ENCODE data around the gene MSI2.

MSI2 gene

DNA sequence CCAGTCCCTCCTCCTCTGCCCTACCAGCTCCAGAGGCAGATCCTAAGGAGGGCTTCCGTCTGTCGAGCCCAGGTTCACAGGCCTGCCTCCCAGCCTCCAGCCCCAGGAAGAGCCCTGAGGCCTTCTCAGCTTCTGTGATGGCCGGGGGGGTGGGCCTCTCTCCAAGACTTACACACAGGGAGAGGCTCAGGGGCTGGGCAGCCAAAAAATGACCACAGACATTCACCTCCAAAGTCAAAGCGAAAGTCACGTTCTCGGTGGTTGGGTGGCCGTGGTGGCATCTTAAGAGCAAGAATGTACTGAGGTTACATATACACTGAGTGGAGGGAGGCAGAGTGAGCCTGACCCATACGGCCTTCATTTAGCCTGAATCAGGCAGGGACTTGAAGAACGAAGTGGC lies 369.6 kb downstream of the MSI2 start:
- H3K27ac ChIP-seq, result no peak overlapping the region
- TF ChIP-seq, protein P1, sequence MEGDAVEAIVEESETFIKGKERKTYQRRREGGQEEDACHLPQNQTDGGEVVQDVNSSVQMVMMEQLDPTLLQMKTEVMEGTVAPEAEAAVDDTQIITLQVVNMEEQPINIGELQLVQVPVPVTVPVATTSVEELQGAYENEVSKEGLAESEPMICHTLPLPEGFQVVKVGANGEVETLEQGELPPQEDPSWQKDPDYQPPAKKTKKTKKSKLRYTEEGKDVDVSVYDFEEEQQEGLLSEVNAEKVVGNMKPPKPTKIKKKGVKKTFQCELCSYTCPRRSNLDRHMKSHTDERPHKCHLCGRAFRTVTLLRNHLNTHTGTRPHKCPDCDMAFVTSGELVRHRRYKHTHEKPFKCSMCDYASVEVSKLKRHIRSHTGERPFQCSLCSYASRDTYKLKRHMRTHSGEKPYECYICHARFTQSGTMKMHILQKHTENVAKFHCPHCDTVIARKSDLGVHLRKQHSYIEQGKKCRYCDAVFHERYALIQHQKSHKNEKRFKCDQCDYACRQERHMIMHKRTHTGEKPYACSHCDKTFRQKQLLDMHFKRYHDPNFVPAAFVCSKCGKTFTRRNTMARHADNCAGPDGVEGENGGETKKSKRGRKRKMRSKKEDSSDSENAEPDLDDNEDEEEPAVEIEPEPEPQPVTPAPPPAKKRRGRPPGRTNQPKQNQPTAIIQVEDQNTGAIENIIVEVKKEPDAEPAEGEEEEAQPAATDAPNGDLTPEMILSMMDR (conservative IDR thresholded peaks at IDR 0.05), result no peak

DNA sequence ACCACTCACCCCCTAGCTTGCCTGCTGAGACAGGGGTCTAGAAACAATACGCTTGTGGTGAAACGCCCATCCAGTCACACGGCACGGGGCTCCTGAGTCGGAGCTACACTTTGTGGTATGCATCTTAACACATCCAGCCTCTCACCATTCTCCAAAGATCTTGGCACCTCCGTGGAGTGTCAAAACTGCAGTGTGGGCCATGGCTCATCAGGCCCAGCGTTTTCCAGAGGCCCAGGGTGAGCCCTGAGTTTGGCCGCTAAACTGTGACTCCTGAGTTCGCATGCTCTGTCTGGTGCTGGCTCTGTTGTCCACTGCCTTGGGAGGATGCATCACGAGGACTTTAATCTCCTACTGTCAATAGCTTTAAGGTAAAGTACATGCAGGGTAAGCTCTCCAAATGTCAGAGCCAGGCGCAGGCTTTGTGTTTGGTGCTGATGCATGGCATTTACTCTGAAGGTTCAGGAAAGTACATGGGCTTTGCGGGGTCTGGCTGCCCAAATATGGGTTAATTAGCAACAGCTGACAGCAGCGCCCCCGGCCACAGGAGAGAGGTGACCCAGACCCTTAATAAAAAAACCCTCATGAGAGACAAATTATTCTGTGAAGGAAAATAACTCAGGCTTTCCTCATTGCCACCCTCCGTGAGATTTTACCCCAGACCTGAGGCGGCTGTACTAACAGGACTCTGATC lies 370.3 kb downstream of the MSI2 start:
- TF ChIP-seq, protein P1 (conservative IDR thresholded peaks at IDR 0.05), result no peak
- H3K27ac ChIP-seq, result no peak overlapping the region

DNA sequence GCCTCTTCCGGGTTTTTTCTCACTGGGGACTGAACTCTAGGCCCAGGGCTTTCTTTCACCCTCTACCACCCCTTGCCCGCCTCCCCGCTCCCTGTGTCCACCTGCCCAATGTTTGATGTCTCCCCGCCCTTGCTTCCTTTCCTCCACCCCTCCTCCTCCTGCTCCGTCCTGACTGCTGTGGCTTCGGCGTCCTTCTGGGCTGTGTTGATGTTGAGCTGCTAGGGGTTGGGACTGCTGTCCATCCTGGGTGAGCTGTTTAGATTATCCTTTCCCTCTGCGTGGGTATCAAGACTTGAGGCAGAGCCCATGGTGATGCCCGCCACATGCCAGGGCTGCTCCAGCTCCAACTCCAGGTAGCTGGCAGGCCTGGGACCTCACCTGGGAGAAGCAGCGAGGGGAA lies 371.3 kb downstream of the MSI2 start:
- no peak overlapping the region for H3K27ac ChIP-seq
- TF ChIP-seq, protein P1 (conservative IDR thresholded peaks at IDR 0.05), result no peak

DNA sequence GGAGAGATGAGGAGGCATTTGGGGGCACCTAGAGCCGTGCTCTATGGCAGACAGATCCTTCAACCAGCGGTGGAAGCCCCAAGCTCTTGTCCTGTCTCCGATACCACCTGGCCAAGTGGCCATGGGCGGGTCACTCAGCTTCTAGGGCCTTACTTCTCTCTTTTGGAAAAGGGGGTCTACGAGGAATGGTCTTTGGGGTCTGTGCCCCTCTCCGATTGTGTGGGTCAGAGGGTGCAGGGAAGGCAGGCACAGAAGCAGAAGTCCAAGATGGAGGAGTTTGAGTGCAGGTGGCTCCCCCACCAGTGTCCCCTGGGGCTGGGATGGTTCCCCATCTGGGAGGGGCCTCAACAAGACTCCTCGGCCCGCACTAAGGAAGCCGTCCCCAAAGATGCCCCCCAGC lies 372.1 kb downstream of the MSI2 start:
- TF ChIP-seq, protein P1 (conservative IDR thresholded peaks at IDR 0.05), result no peak
- no peak overlapping the region for H3K27ac ChIP-seq

DNA sequence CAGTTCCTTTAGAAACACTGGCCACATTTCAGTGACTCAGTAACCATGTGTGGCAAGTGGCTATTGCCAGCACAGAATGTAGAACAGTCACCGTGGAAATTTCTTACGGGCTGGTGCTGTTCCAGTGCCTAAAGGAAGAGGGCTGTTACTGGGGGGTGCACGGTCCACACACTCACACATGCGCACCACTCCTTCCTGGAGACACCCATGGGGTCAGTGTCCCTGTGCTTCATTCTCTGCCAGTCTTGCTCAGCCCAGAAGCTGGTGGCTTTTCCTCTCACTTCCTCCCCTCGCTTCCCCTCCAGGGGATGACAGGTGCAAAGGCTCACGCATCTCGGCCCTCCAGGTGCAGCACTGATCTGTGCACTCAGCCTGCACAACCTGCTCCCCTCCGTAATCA lies 373.1 kb downstream of the MSI2 start:
- TF ChIP-seq, protein P1 (conservative IDR thresholded peaks at IDR 0.05), result no peak
- no peak overlapping the region for H3K27ac ChIP-seq

DNA sequence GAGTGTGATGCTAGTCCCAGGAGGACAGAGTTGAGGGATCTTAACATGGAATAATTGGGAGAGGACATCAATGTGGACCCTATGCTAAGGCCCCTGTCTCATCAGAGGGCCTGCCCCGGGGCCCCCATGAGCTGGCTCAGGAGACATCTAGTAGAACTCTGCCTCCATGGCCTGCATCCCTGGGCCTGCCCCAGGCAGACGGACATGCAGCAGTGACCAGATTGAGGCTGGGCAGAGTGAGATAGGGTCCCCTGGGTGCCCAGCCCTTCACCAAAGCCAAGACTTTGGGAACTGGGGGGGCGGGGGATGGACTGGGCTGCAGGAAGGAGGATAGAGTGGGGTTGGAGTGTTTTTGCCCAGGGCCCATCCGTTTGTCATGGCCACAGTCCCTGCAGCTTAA lies 373.6 kb downstream of the MSI2 start:
- no peak overlapping the region for H3K27ac ChIP-seq
- TF ChIP-seq, protein P1 (conservative IDR thresholded peaks at IDR 0.05), result no peak

DNA sequence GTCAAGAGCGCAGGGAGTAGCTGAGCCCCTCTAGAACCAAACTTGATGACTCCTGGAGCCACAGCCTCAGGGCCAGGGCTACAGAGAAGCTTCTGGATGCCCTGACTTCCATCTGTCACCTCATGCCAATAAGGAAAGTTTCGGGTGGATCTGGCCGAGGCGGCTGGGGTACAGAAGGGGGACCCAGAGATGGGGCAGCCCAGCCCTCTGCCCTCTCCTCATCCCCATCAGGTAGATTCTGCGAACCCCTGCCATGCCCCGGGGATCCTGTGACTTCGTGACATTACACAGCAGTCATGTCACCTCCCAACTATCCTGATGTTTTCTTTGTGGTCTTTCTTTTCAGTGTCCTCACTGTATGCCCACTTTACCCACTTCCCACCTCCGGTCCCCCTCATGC lies 374.4 kb downstream of the MSI2 start:
- TF ChIP-seq, protein P1 (conservative IDR thresholded peaks at IDR 0.05), result no peak
- H3K27ac ChIP-seq, result no peak overlapping the region

Measured in VCaP (cell line).